OCI-LY7 (cell line): Measurements from ENCODE around the gene ZIC4. TPM values are rescaled to one million over a fixed set of nuclear protein-coding genes. Genes with fewer than 3 reads are reported as not detected.

Experiments used
- BruUV-seq: library from RNA; stranded (reverse); fragments of 400-500 nt; replicated peaks from 2 replicates; lab custom pipeline; 2021; lab: Mats Ljungman, UMichigan
- CTCF ChIA-PET: fragments of 300-600 bp; sonication (Branson Sonifier 250); formaldehyde crosslinking; loops from one replicate; lab custom pipeline; 2022; ENCODE audit warnings: antibody characterized with exemption; ENCODE audit not compliant: unreplicated experiment; lab: Charles Lee
- POLR2A ChIA-PET: fragments of 300-600 bp; sonication (Branson Sonifier 250); formaldehyde crosslinking; loops from one replicate; lab custom pipeline; 2022; ENCODE audit warnings: antibody characterized with exemption; lab: Charles Lee
- DNase-seq: peaks from one replicate; pipeline ENCODE4 v3.0.0-alpha.2; 2015; ENCODE audit warnings: low spot score
- H2AFZ ChIP-seq: fragments of 200-600 bp; sonication (generic), shearing (Covaris generic); 2 replicates; pipeline ENCODE4 v1.6.1; 2014; ENCODE audit warnings: mild to moderate bottlenecking, antibody characterized with exemption, low read length, moderate library complexity
- H3K27ac ChIP-seq: fragments of 200-600 bp; sonication (generic); 2 replicates; pipeline ENCODE4 v1.5.1; 2014; ENCODE audit warnings: mixed run types, low read depth, mild to moderate bottlenecking, moderate library complexity, low read length, inconsistent platforms; ENCODE audit not compliant: poor library complexity, severe bottlenecking
- H3K36me3 ChIP-seq: fragments of 200-600 bp; sonication (generic); 2 replicates; pipeline ENCODE4 v1.6.1; 2014; ENCODE audit warnings: mild to moderate bottlenecking, antibody characterized with exemption, low read length, moderate library complexity, mixed read lengths; ENCODE audit not compliant: insufficient read depth
- H3K4me1 ChIP-seq: fragments of 200-600 bp; sonication (generic); 2 replicates; pipeline ENCODE4 v1.5.1; 2014; ENCODE audit warnings: mild to moderate bottlenecking, low read length; ENCODE audit not compliant: insufficient read depth, poor library complexity, severe bottlenecking
- H3K4me2 ChIP-seq: fragments of 200-600 bp; sonication (generic); 2 replicates; pipeline ENCODE4 v1.6.1; 2014; ENCODE audit warnings: mild to moderate bottlenecking, low read length
- H3K4me3 ChIP-seq: fragments of 200-600 bp; sonication (generic); 2 replicates; pipeline ENCODE4 v1.5.1; 2014; ENCODE audit warnings: mild to moderate bottlenecking, low read depth, low read length; ENCODE audit not compliant: poor library complexity, severe bottlenecking
- H3K79me2 ChIP-seq: fragments of 200-600 bp; sonication (generic); 2 replicates; pipeline ENCODE4 v1.6.1; 2016; ENCODE audit warnings: low read depth, mild to moderate bottlenecking, low read length, moderate library complexity, mixed read lengths; ENCODE audit not compliant: insufficient read depth
- H3K9me2 ChIP-seq: fragments of 200-600 bp; sonication (generic); 2 replicates; pipeline ENCODE4 v1.6.1; 2016; ENCODE audit warnings: mild to moderate bottlenecking, low read length, mixed read lengths; ENCODE audit not compliant: insufficient read depth
- H3K9me3 ChIP-seq: fragments of 200-600 bp; sonication (generic); 2 replicates; pipeline ENCODE4 v1.6.1; 2014; ENCODE audit warnings: mild to moderate bottlenecking, mixed run types, low read length, mixed read lengths
- H4K20me1 ChIP-seq: fragments of 200-600 bp; sonication (generic); 2 replicates; pipeline ENCODE4 v1.6.1; 2014; ENCODE audit warnings: mild to moderate bottlenecking, antibody characterized with exemption, low read length, moderate library complexity, mixed read lengths; ENCODE audit not compliant: insufficient read depth
- CTCF ChIP-seq: fragments of 200-600 bp; sonication (generic); conservative IDR thresholded peaks from 2 replicates; pipeline ENCODE4 v1.5.1; 2014; ENCODE audit warnings: mild to moderate bottlenecking, antibody characterized with exemption, low read length, moderate library complexity, mixed read lengths
- EZH2phosphoT487 ChIP-seq: fragments of 200-600 bp; sonication (generic); IDR thresholded peaks from 2 replicates; pipeline ENCODE4 v1.6.1; 2018; ENCODE audit warnings: low read depth, borderline replicate concordance, mild to moderate bottlenecking, mixed run types, antibody characterized with exemption, low read length, moderate library complexity, mixed read lengths
- intact Hi-C: fragments of 100-400 bp; cut with micrococcal nuclease; formaldehyde crosslinking; loops from one replicate; pipeline ENCODE4 v1.10.0; 2022; ENCODE audit not compliant: unreplicated experiment
- total RNA-seq, 2 experiments: library from RNA; depleted of rRNA in 1 of 2; stranded (reverse); fragments of >200 nt in 1 of 2; shearing (Covaris generic) in 1 of 2; gene quantifications; 2 replicates each; pipeline ENCODE4 v1.2.3, GENCODE V29; 2014 to 2022

The ZIC4 gene
- total RNA-seq, 2 experiments from 2014 or later: not detected

GRCh38 chr3:147415286-147415685 lies 8.9 kb upstream of the ZIC4 start:
- H3K79me2 ChIP-seq: no peaks in the 10 kb centered on the region
- TF ChIP-seq EZH2phosphoT487: no peak
- TF ChIP-seq CTCF: no peak
- no peak for DNase-seq
- H2AFZ ChIP-seq: no peak overlapping the region
- H3K4me1 ChIP-seq: no peaks in the 10 kb centered on the region
- POLR2A ChIA-PET: no interaction called here
- H3K4me3 ChIP-seq: no peak overlapping the region
- H3K4me2 ChIP-seq: no peak overlapping the region
- no peaks in the 10 kb centered on the region for H4K20me1 ChIP-seq
- CTCF ChIA-PET: no interaction called here
- BruUV-seq: no TSS peak
- intact Hi-C loops: no loop called here
- no peaks in the 10 kb centered on the region for H3K9me3 ChIP-seq
- H3K27ac ChIP-seq: no peak overlapping the region
- no peaks in the 10 kb centered on the region for H3K9me2 ChIP-seq
- H3K36me3 ChIP-seq: no peaks in the 10 kb centered on the region

GRCh38 chr3:147414390-147415138 lies 8.2 kb upstream of the ZIC4 start:
- H3K4me2 ChIP-seq: no peak overlapping the region
- H3K9me2 ChIP-seq: no peaks in the 10 kb centered on the region
- no peaks in the 10 kb centered on the region for H3K36me3 ChIP-seq
- no peak overlapping the region for H2AFZ ChIP-seq
- no peaks in the 10 kb centered on the region for H3K79me2 ChIP-seq
- BruUV-seq: no TSS peak
- H3K9me3 ChIP-seq: no peaks in the 10 kb centered on the region
- TF ChIP-seq CTCF (no peak), EZH2phosphoT487 (no peak)
- H3K4me3 ChIP-seq: no peak overlapping the region
- no peak overlapping the region for H3K27ac ChIP-seq
- H3K4me1 ChIP-seq: no peaks in the 10 kb centered on the region
- no peak for DNase-seq
- intact Hi-C loops: no loop called here
- no peaks in the 10 kb centered on the region for H4K20me1 ChIP-seq
- POLR2A ChIA-PET: no interaction called here
- CTCF ChIA-PET: no interaction called here

- Histone ChIP-seq H3K4me2 (no peak overlapping the region), H3K27ac (no peak overlapping the region), H3K79me2 (no peaks in the 10 kb centered on the region), H3K9me3 (no peaks in the 10 kb centered on the region), H3K36me3 (no peaks in the 10 kb centered on the region), H4K20me1 (no peaks in the 10 kb centered on the region), H3K4me3 (no peak overlapping the region), H2AFZ (no peak overlapping the region), H3K4me1 (no peaks in the 10 kb centered on the region), H3K9me2 (no peaks in the 10 kb centered on the region)
- no TSS peak for BruUV-seq
- intact Hi-C loops: no loop called here
- ChIA-PET POLR2A (no interaction called here), CTCF (no interaction called here)
- no peak for DNase-seq
- TF ChIP-seq CTCF (no peak), EZH2phosphoT487 (no peak)
These were observed 7.5 kb upstream of the ZIC4 start for GRCh38 chr3:147413686-147414389.
